A549 (cell line): ENCODE measurements around the gene ADAM10.

Experiments
- CTCF ChIP-seq: fragments of >200 bp; sonication (Bioruptor Twin); formaldehyde crosslinking; IDR thresholded peaks from 3 replicates; pipeline ENCODE4 v1.5.1; 2016
- MAX ChIP-seq: IDR thresholded peaks from 2 replicates; pipeline ENCODE4 v1.6.1; 2012

GRCh38 chr15:58627046-58627445 lies 122.5 kb downstream of the ADAM10 start:
- TF ChIP-seq MAX (no peak), CTCF (no peak)
